ENCODE results near the gene FMR1. TPM values are rescaled to one million over a fixed set of nuclear protein-coding genes. Genes with fewer than 3 reads are reported as not detected.

The FMR1 gene
- total RNA-seq, 5 donors from 2014 or later (not counting 1 experiment from before 2014, with no cell fraction given) = 56.1 to 94.2 (median 60.1) TPM

Other genes with a start within 250 kb of the FMR1 start
- gene FMR1NB, start 69.4 kb downstream of the FMR1 start, total RNA-seq = not detected

All from T-cell (primary cell).